K562 (cell line): ENCODE data around the gene EVL. TPM values are rescaled to one million over a fixed set of nuclear protein-coding genes. Genes with fewer than 3 reads are reported as not detected.

Source experiments
- ATAC-seq: fragments of 200-7000 bp; cut with Tn5 transposase; 3 replicates; pipeline ENCODE4 v1.9.1; 2020; ENCODE audit warnings: moderate library complexity
- BruUV-seq: library from RNA; stranded (reverse); fragments of 400-500 nt; replicated peaks from 2 replicates; lab custom pipeline; 2021; lab: Mats Ljungman, UMichigan
- CTCF ChIA-PET: fragments of 300-600 bp; formaldehyde crosslinking; extraction: SDS; loops from one replicate; lab custom pipeline; 2021; ENCODE audit warnings: low intra/inter-chr PET ratio; lab: Yijun Ruan, JAX
- POLR2A ChIA-PET: fragments of 300-600, 350-650 bp; sonication (Branson Sonifier 250); formaldehyde crosslinking; extraction: SDS; loops from one replicate; lab custom pipeline; 2021; ENCODE audit warnings: antibody characterized with exemption, inconsistent platforms; lab: Yijun Ruan, JAX
- DNase-seq, 4 experiments: peaks; one replicate each; pipeline versions ENCODE4 v3.0.0 to v3.0.0-alpha.2; 2011 to 2018; ENCODE audit warnings: low spot score in 3 of 4, mixed read lengths in 3 of 4; ENCODE audit errors: extremely low read depth in 1 of 4
- FAIRE-seq: peaks from 2 replicates; lab custom pipeline; 2011; peaks lifted over from hg19 to GRCh38; lab: Jason Lieb, UNC
- H2AFZ ChIP-seq: 2 replicates; pipeline ENCODE4 v1.6.0; 2011; ENCODE audit warnings: low read depth, low read length, control low read depth, inconsistent platforms
- H3K27ac ChIP-seq: fragments of 200-600 bp; 3 replicates; pipeline ENCODE4 v1.8.0; 2011; ENCODE audit warnings: low read depth, mild to moderate bottlenecking, control low read depth, inconsistent platforms, low read length, moderate library complexity, mixed read lengths; ENCODE audit errors: extremely low read depth
- H3K27me3 ChIP-seq, 2 experiments: fragments of 300-600 bp in 1 of 2; 2 replicates in 1 of 2; 3 replicates in 1 of 2; pipeline versions ENCODE4 v1.6.0 to v1.8.0; 2011; ENCODE audit warnings: inconsistent platforms in 2 of 2, low read length in 2 of 2, mild to moderate bottlenecking in 1 of 2, mixed read lengths in 1 of 2, moderate library complexity in 1 of 2; ENCODE audit not compliant: control insufficient read depth in 2 of 2, insufficient read depth in 2 of 2
- H3K36me3 ChIP-seq: fragments of 300-600 bp; 3 replicates; pipeline ENCODE4 v1.8.0; 2011; ENCODE audit warnings: mild to moderate bottlenecking, low read length, inconsistent platforms; ENCODE audit not compliant: control insufficient read depth, insufficient read depth
- H3K4me1 ChIP-seq, 2 experiments: fragments of 200-600 bp in 1 of 2; replicated peaks in 1 of 2; 2 replicates in 1 of 2; 3 replicates in 1 of 2; pipeline versions ENCODE4 v1.5.1 to v1.8.0; 2011; ENCODE audit warnings: inconsistent platforms in 2 of 2, low read length in 2 of 2, mild to moderate bottlenecking in 1 of 2, mixed read lengths in 1 of 2, moderate library complexity in 1 of 2; ENCODE audit not compliant: control insufficient read depth in 2 of 2, insufficient read depth in 2 of 2
- H3K4me2 ChIP-seq: 2 replicates; pipeline ENCODE4 v1.6.1; 2011; ENCODE audit warnings: low read length, control low read depth, inconsistent platforms, mixed read lengths; ENCODE audit not compliant: insufficient read depth
- H3K4me3 ChIP-seq: fragments of 200-600 bp; sonication (generic), shearing (Covaris generic); 2 replicates; pipeline ENCODE4 v1.5.1; 2016; ENCODE audit warnings: control low read depth, inconsistent platforms
- H3K79me2 ChIP-seq: fragments of 200-600 bp; 3 replicates; pipeline ENCODE4 v1.8.0; 2011; ENCODE audit warnings: low read length, inconsistent platforms; ENCODE audit not compliant: control insufficient read depth, insufficient read depth
- H3K9ac ChIP-seq, 2 experiments: 2 replicates each; pipeline versions ENCODE4 v1.6.0 to v1.6.1; 2011; ENCODE audit warnings: low read depth in 2 of 2, low read length in 2 of 2, control low read depth in 1 of 2, inconsistent platforms in 1 of 2, mild to moderate bottlenecking in 1 of 2, mixed read lengths in 1 of 2; ENCODE audit not compliant: insufficient read depth in 1 of 2
- H3K9me1 ChIP-seq: one replicate; pipeline ENCODE4 v1.6.0; 2011; ENCODE audit warnings: inconsistent platforms, mild to moderate bottlenecking, low read length, moderate library complexity; ENCODE audit not compliant: control insufficient read depth, insufficient read depth
- H3K9me3 ChIP-seq: replicated peaks from 2 replicates; pipeline ENCODE4 v1.5.1; 2011; ENCODE audit warnings: low read depth, low read length, inconsistent platforms; ENCODE audit not compliant: control insufficient read depth, insufficient read depth
- H4K20me1 ChIP-seq: replicated peaks from 2 replicates; pipeline ENCODE4 v1.6.1; 2011; ENCODE audit warnings: low read length, inconsistent platforms, mixed read lengths; ENCODE audit not compliant: control insufficient read depth, insufficient read depth
- ADNP ChIP-seq: fragments of 200-800 bp; sonication (Bioruptor generic); IDR thresholded peaks from 2 replicates; pipeline ENCODE4 v1.6.1; 2016; ENCODE audit warnings: missing genetic modification characterization, missing compliant biosample characterization
- ATF1 ChIP-seq, 2 experiments: fragments of 450-650 bp in 1 of 2; IDR thresholded peaks; 2 replicates each; pipeline ENCODE4 v1.6.1; 2016; ENCODE audit warnings: missing compliant biosample characterization in 1 of 2, missing genetic modification characterization in 1 of 2
- BCLAF1 ChIP-seq, 2 experiments: fragments of 450-650 bp in 1 of 2; IDR thresholded peaks; 2 replicates each; pipeline ENCODE4 v1.6.1; 2011 to 2017; ENCODE audit warnings: low read depth in 2 of 2, antibody characterized with exemption in 1 of 2, borderline replicate concordance in 1 of 2, low read length in 1 of 2, mild to moderate bottlenecking in 1 of 2, mixed read lengths in 1 of 2; ENCODE audit not compliant: control insufficient read depth in 1 of 2
- BCOR ChIP-seq: fragments of 450-650 bp; IDR thresholded peaks from 2 replicates; pipeline ENCODE4 v1.6.1; 2016
- CBFA2T3 ChIP-seq: fragments of 450-650 bp; IDR thresholded peaks from 2 replicates; pipeline ENCODE4 v1.6.1; 2017
- CBX5 ChIP-seq: IDR thresholded peaks from 2 replicates; pipeline ENCODE4 v1.6.1; 2014; ENCODE audit warnings: low read depth, borderline replicate concordance
- CREB5 ChIP-seq: fragments of 250-450 bp; sonication (Bioruptor Pico); IDR thresholded peaks from 2 replicates; pipeline ENCODE4 v1.5.0; 2020; ENCODE audit warnings: mild to moderate bottlenecking
- DMBX1 ChIP-seq: fragments of 250-450 bp; sonication (Bioruptor Pico); IDR thresholded peaks from 2 replicates; pipeline ENCODE4 v1.8.0; 2022; ENCODE audit warnings: inconsistent platforms, mild to moderate bottlenecking, moderate library complexity, borderline replicate concordance
- ETV6 ChIP-seq, 3 experiments: fragments of 150-350 bp in 1 of 3; sonication (generic) in 1 of 3; formaldehyde crosslinking in 1 of 3; IDR thresholded peaks; 2 replicates each; pipeline versions ENCODE4 v1.6.1 to v1.8.0; 2014 to 2022; ENCODE audit warnings: borderline replicate concordance in 2 of 3, low read depth in 2 of 3, antibody characterized with exemption in 1 of 3, low read length in 1 of 3, mild to moderate bottlenecking in 1 of 3, missing genetic modification reagents in 1 of 3
- GTF2F1 ChIP-seq: IDR thresholded peaks from 2 replicates; pipeline ENCODE4 v1.6.1; 2011; ENCODE audit warnings: low read depth, low read length, improper control_type of control experiment
- NRF1 ChIP-seq, 2 experiments: fragments of 450-650 bp; IDR thresholded peaks in 1 of 2; conservative IDR thresholded peaks in 1 of 2; 2 replicates each; pipeline ENCODE4 v1.6.1; 2014; ENCODE audit warnings: mild to moderate bottlenecking in 2 of 2
- SIN3B ChIP-seq: fragments of 450-650 bp; IDR thresholded peaks from 2 replicates; pipeline ENCODE4 v1.6.1; 2017; ENCODE audit warnings: low read depth, mild to moderate bottlenecking, moderate library complexity
- WHSC1 ChIP-seq: IDR thresholded peaks from one replicate; pipeline ENCODE4 v1.6.1; 2012; ENCODE audit warnings: low read length, control low read depth, inconsistent platforms
- ZKSCAN1 ChIP-seq: fragments of 150-350 bp; IDR thresholded peaks from 2 replicates; pipeline ENCODE4 v1.6.1; 2016; ENCODE audit warnings: low read depth, low read length
- ZNF324 ChIP-seq: fragments of 250-450 bp; sonication (Bioruptor Pico); IDR thresholded peaks from 2 replicates; pipeline ENCODE4 v1.4.0; 2020; ENCODE audit warnings: mild to moderate bottlenecking
- ZNF512 ChIP-seq: IDR thresholded peaks from 2 replicates; pipeline ENCODE4 v1.6.1; 2016; ENCODE audit warnings: missing genetic modification characterization, missing compliant biosample characterization
- WGBS: fragments of 100-300 bp; shearing (Covaris generic); methylation state at CpG from one replicate; pipeline ENCODE4 v1.1.6; 2016; ENCODE audit warnings: low coverage, mixed read lengths; ENCODE audit not compliant: insufficient coverage; ENCODE audit errors: missing lambda C conversion rate; 5-methylcytosine and 5-hydroxymethylcytosine counted together
- in situ Hi-C: fragments of 300-500 bp; cut with MboI; formaldehyde crosslinking; loops from 4 replicates; pipeline ENCODE4 v1.15.0; 2018; ENCODE audit warnings: inconsistent platforms, mixed read lengths
- intact Hi-C: fragments of 100-400 bp; cut with micrococcal nuclease; formaldehyde crosslinking; loops from 2 replicates; pipeline ENCODE4 v1.14.2; 2022
- polyA plus RNA-seq, 8 experiments: library from polyadenylated mRNA; depleted of rRNA in 4 of 8; stranded (reverse) in 5 of 8; unstranded in 3 of 8; fragments of >200 nt; fragmentation: Nextera tagmentation in 2 of 8; fragmentation: Illumina TruSeq in 1 of 8; extraction: Ambion mirVana in 2 of 8; extraction: Trizol in 1 of 8; gene quantifications; 2 replicates each; pipeline versions ENCODE4 v1.2.1 to v1.2.3, GENCODE V29; 2011 to 2014; ENCODE audit warnings: inconsistent platforms in 1 of 8, missing spikeins in 1 of 8
- total RNA-seq, 7 experiments: library from RNA; depleted of rRNA in 6 of 7; stranded (reverse); fragments of >200 nt in 6 of 7; fragmentation: Illumina TruSeq in 2 of 7; extraction: Trizol in 2 of 7; gene quantifications; 2 replicates each; pipeline versions ENCODE4 v1.2.1 to v1.2.3, GENCODE V29; 2011 to 2021; ENCODE audit warnings: low replicate concordance in 1 of 7

The EVL gene
- total and polyA plus RNA-seq, 9 of the 15 experiments (the other 6 are each of a cell fraction or from before 2014, with no cell fraction given), result 2.9 to 43.4 (median 23.9) TPM

DNA sequence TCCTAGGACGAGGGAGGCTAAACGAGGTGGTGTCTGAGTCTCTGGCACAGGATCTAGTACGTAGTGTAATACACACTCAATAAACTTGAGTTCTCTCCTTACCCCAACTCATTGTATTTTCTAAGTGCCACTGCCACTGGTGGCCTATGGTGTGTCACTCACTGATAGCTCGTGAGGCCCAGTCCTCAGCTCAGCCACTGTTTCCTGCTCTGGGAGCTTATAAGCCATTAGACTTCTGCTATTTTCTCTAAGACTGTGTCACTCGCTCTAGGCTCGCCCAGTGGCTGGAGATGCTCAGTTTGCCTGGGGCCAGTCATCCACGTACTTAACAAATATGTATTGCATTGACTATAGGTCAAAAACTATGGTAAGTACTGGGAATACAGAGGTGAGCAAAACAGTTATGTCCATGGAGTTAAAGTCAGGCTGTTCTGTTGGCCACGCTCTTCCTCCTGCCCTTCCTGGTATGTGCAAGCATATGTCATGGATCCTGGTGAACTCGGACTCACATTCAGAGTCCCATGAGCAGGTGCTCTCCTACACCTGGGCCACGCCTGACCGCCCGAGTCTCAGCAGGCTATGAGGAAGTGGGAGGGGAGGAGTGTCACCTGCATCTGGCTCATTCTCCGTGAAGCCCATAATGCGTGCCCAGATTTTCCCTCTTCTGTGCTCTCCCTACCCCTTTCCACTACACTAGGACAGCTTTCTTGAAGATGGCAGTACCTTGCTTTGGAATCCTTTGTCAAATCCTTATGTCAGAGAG lies 52.6 kb downstream of the EVL start:
- H3K9me3 ChIP-seq, result no peaks in the 10 kb centered on the region
- BruUV-seq, result no TSS peak
- intact Hi-C loops (no loop called here), in situ Hi-C loops (loop anchor here (5.0 to 10.0 kb wide), 2 partner anchors 46 to 133 kb away; no protein-coding TSS in a partner anchor)
- H3K4me2 ChIP-seq, result no peak overlapping the region
- CTCF ChIA-PET, result no interaction called here
- H2AFZ ChIP-seq, result no peak overlapping the region
- H3K27ac ChIP-seq, result no peak overlapping the region
- H3K36me3 ChIP-seq, result no peaks in the 10 kb centered on the region
- H3K79me2 ChIP-seq, result no peaks in the 10 kb centered on the region
- ATAC-seq (no peak), FAIRE-seq (no peak), DNase-seq (no peak)
- no peaks in the 10 kb centered on the region for H3K27me3 ChIP-seq
- no peak overlapping the region for H3K4me3 ChIP-seq
- no peaks in the 10 kb centered on the region for H3K9me1 ChIP-seq
- no peaks in the 10 kb centered on the region for H4K20me1 ChIP-seq
- POLR2A ChIA-PET, result interaction anchor here (0.6 to 1.7 kb wide), 2 partner anchors 9 to 10 kb away, joined by 4 to 7 read pairs; no protein-coding TSS in a partner anchor
- WGBS, result 85% methylated on average over 9 of the region's 14 CpGs
- H3K9ac ChIP-seq, result no peak overlapping the region
- no peaks in the 10 kb centered on the region; a peak in 1 of 5 replicates for H3K4me1 ChIP-seq
- TF ChIP-seq WHSC1 (no peak), CBX5 (no peak), ZNF512 (tag) (no peak), DMBX1 (CRISPR knock-in tag) (no peak), NRF1 (conservative IDR thresholded peaks at IDR 0.05 in 1 of 2, IDR thresholded peaks at IDR 0.05 in 1 of 2) (no peak), ZNF324 (no peak), BCLAF1 (IDR thresholded peaks at IDR 0.05; ENCODE audit: borderline replicate concordance in 1 of 2, control insufficient read depth in 1 of 2, low read depth in 2 of 2, low read length in 1 of 2) (no peak), SIN3B (no peak), ADNP (tag) (no peak), ETV6 (IDR thresholded peaks at IDR 0.05; ENCODE audit: borderline replicate concordance in 1 of 2, low read depth in 2 of 2, low read length in 1 of 2) (no peak), ETV6 (CRISPR knock-in tag; IDR thresholded peaks at IDR 0.05; ENCODE audit: borderline replicate concordance) (no peak), CBFA2T3 (no peak), GTF2F1 (no peak), ZKSCAN1 (no peak), CREB5 (CRISPR knock-in tag) (no peak), ATF1 (CRISPR knock-in tag; IDR thresholded peaks at IDR 0.05) (no peak), ATF1 (tag; IDR thresholded peaks at IDR 0.05) (no peak), BCOR (no peak)
